Measurements from ENCODE around the gene PHPT1.

DNA sequence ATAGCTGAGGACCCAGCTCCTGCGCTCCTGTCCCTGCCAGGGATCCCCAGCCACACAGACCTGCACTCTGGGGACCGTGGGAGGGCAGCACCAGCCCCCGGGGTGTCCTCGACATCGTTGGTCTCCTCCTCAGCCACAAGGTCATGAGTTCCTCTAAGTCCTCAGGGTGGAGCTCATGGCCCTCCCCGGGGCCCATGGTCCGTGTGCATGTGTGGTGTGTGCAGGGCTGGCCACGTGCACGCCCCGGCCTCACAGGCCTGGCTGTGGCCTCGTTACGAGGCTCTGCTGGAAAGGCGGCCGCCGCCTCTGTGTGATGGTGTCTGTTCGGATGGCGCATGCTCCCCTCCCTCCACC lies 23.0 kb upstream of the PHPT1 start:
- TF ChIP-seq, protein P1, sequence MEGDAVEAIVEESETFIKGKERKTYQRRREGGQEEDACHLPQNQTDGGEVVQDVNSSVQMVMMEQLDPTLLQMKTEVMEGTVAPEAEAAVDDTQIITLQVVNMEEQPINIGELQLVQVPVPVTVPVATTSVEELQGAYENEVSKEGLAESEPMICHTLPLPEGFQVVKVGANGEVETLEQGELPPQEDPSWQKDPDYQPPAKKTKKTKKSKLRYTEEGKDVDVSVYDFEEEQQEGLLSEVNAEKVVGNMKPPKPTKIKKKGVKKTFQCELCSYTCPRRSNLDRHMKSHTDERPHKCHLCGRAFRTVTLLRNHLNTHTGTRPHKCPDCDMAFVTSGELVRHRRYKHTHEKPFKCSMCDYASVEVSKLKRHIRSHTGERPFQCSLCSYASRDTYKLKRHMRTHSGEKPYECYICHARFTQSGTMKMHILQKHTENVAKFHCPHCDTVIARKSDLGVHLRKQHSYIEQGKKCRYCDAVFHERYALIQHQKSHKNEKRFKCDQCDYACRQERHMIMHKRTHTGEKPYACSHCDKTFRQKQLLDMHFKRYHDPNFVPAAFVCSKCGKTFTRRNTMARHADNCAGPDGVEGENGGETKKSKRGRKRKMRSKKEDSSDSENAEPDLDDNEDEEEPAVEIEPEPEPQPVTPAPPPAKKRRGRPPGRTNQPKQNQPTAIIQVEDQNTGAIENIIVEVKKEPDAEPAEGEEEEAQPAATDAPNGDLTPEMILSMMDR (IDR thresholded peaks at IDR 0.05; ENCODE audit: borderline replicate concordance, extremely low read depth, low read length, poor library complexity, severe bottlenecking), result no peak
- no peak for TF ChIP-seq EZH2 (IDR thresholded peaks at IDR 0.05; ENCODE audit: borderline replicate concordance, low read depth, low read length, severe bottlenecking)
